Measurements from ENCODE around the gene SPATA6.
A peak's percentile ranks its signal among the peaks of the same experiment; 100 is the strongest.
"Not testable (repeated sequence)": the region's sequence is repeated elsewhere in the genome, so short reads cannot be mapped to it uniquely, and the experiment has no call there.

Gene SPATA6

GRCh38 chr1:48471691-48472576 lies at the start of gene SPATA6:
Gene SPATA6 (minus strand): TSS chr1:48472204. CDS start chr1:48472008, 196 bp downstream.
- peak; percentile 95 for DNase-seq

- DNase-seq, result not testable (repeated sequence)
Observed at GRCh38 chr1:48519896-48520295, 47.9 kb upstream of the SPATA6 start.

- DNase-seq, result no peak
Observed at GRCh38 chr1:48506870-48507269, 34.9 kb upstream of the SPATA6 start.

GRCh38 chr1:48500541-48501450 lies 28.8 kb upstream of the SPATA6 start:
- no peak for DNase-seq

- DNase-seq, result peak; percentile 19
Observed at GRCh38 chr1:48499211-48499735, 27.3 kb upstream of the SPATA6 start.

- DNase-seq, result peak; percentile 76
Observed at GRCh38 chr1:48498096-48498791, 26.2 kb upstream of the SPATA6 start.

GRCh38 chr1:48495911-48496310 lies 23.9 kb upstream of the SPATA6 start:
- no peak for DNase-seq

- DNase-seq, result no peak
Observed at GRCh38 chr1:48495166-48495565, 23.2 kb upstream of the SPATA6 start.

- DNase-seq, result peak; percentile 54
Observed at GRCh38 chr1:48493970-48494769, 22.2 kb upstream of the SPATA6 start.

- DNase-seq, result no peak
Observed at GRCh38 chr1:48493041-48493440, 21.0 kb upstream of the SPATA6 start.

GRCh38 chr1:48492392-48492791 lies 20.4 kb upstream of the SPATA6 start:
- peak; percentile 83 for DNase-seq

GRCh38 chr1:48488721-48489120 lies 16.7 kb upstream of the SPATA6 start:
- DNase-seq, result no peak

- no peak for DNase-seq
Observed at GRCh38 chr1:48480504-48480903, 8.5 kb upstream of the SPATA6 start.

- DNase-seq, result not testable (repeated sequence)
Observed at GRCh38 chr1:48480023-48480422, 8.0 kb upstream of the SPATA6 start.

GRCh38 chr1:48472638-48473037 lies 634 bp upstream of the SPATA6 start:
- no peak for DNase-seq

GRCh38 chr1:48470950-48471690 lies 884 bp downstream of the SPATA6 start:
- no peak for DNase-seq

GRCh38 chr1:48470481-48470855 lies 1.5 kb downstream of the SPATA6 start:
- DNase-seq, result peak; percentile 69

GRCh38 chr1:48469616-48470480 lies 2.2 kb downstream of the SPATA6 start:
- peak; percentile 74 for DNase-seq

GRCh38 chr1:48466594-48466993 lies 5.4 kb downstream of the SPATA6 start:
- DNase-seq, result no peak

GRCh38 chr1:48462716-48463302 lies 9.2 kb downstream of the SPATA6 start:
- DNase-seq, result peak; percentile 23

All from DMS153 (cell line).